Astrocyte (in vitro differentiated cells and primary cell): ENCODE results near the gene COX4I2.

Experiments used
- CTCF ChIP-seq: IDR thresholded peaks from 2 replicates; pipeline ENCODE4 v1.5.1; 2011; ENCODE audit warnings: low read depth, mild to moderate bottlenecking, inconsistent platforms, low read length, moderate library complexity; ENCODE audit not compliant: insufficient read depth
- EZH2 ChIP-seq: IDR thresholded peaks from 2 replicates; pipeline ENCODE4 v1.6.1; 2012; ENCODE audit warnings: mild to moderate bottlenecking, low read length, inconsistent platforms; ENCODE audit not compliant: insufficient read depth

DNA sequence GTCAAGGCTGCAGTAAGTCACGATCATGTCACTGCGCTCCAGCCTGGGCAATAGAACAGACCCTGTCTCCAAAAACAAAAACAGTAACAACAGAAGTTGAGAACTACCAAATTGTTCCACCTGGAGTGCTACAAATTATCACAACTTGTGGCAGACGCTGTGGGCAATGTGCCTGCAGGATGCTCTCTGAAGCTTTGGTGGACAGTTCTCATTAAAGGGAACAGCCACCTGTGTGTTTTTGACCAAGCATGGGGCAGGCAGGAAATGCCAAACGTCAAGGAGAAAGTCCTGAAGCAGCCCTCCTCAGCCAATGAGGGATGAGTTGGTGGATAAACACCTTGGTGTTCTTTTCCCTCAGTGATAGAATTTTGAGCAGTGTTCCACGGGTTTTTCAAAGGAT lies 15.8 kb downstream of the COX4I2 start:
- no peak for TF ChIP-seq CTCF
- no peak for TF ChIP-seq EZH2
